GM19468 (cell line): Measurements from ENCODE around the gene CLEC18C.
"Not testable (repeated sequence)": the region's sequence is repeated elsewhere in the genome, so short reads cannot be mapped to it uniquely, and the experiment has no call there.

Experiments used
- ATAC-seq: cut with Tn5 transposase; IDR thresholded peaks from one replicate; pipeline ENCODE4 v1.9.1; 2021; ENCODE audit warnings: mild to moderate bottlenecking, moderate library complexity, moderate number of reproducible peaks; ENCODE audit not compliant: unreplicated experiment; ENCODE audit errors: extremely low read depth

CLEC18C gene

GRCh38 chr16:70204010-70204409 is 30.4 kb downstream of the CLEC18C start:
- ATAC-seq: not testable (repeated sequence)

- not testable (repeated sequence) for ATAC-seq
Measured at GRCh38 chr16:70204668-70205405, 31.2 kb downstream of the CLEC18C start.

DNA sequence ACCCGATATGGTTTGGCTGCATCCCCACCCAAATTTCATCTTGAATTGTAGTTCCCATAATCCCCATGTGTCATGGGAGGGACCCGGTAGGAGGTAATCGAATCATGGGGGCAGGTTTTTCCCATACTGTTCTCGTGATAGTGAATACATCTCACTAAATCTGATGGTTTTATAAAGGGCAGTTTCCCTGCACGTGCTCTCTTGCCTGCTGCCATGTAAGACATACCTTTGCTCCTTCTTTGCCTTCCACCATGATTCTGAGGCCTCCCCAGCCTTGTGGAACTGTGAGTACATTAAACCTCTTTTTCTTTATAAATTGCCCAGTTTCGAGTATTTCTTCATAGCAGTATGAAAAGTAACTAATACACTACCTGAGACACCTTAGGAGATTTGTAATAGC is 32.8 kb downstream of the CLEC18C start:
- not testable (repeated sequence) for ATAC-seq

DNA sequence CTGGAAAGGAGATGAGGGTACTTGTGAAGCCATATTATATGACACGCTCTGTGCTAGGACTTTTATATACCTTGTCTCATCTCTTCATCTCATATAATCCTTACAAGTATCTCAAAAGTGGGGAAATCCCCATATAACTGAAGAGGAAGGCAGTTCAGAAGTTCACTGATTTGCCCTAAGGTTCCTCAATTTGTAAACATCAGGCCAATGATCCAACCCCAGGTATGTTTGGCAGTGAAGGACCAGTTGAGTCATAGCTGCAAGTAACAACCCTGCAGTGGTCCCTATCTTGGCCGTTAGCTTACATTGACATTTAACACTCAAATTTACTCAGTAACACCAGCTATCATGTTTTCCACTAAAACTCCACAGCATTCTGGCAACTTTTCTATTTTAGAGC is 45.0 kb downstream of the CLEC18C start:
- not testable (repeated sequence) for ATAC-seq

GRCh38 chr16:70222574-70222973 is 49.0 kb downstream of the CLEC18C start:
- not testable (repeated sequence) for ATAC-seq

GRCh38 chr16:70223216-70223615 is 49.6 kb downstream of the CLEC18C start:
- not testable (repeated sequence) for ATAC-seq

DNA sequence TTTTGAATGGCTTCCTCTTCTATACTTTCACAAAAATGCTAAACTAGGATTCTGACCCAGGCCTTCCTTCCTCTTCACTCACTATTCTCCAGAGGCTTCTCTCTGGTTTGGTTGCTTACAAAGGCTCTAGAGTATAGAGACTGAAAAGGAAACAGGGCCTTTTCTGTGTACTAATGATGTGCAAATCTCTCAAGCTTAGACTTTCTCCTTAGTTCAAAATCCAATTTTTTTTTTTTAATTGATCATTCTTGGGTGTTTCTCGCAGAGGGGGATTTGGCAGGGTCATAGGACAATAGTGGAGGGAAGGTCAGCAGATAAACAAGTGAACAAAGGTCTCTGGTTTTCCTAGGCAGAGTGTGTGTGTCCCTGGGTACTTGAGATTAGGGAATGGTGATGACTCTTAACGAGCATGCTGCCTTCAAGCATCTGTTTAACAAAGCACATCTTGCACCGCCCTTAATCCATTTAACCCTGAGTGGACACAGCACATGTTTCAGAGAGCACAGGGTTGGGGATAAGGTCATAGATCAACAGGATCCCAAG is 50.5 kb downstream of the CLEC18C start:
- ATAC-seq: not testable (repeated sequence)

DNA sequence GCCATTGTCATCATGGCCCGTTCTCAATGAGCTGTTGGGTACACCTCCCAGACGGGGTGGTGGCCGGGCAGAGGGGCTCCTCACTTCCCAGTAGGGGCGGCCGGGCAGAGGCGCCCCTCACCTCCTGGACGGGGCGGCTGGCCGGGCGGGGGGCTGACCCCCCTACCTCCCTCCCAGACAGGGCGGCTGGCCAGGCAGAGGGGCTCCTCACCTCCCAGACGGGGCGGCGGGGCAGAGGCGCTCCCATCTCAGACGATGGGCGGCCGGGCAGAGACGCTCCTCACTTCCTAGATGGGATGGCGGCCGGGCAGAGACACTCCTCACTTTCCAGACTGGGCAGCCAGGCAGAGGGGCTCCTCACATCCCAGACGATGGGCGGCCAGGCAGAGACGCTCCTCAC is 51.1 kb downstream of the CLEC18C start:
- not testable (repeated sequence) for ATAC-seq

DNA sequence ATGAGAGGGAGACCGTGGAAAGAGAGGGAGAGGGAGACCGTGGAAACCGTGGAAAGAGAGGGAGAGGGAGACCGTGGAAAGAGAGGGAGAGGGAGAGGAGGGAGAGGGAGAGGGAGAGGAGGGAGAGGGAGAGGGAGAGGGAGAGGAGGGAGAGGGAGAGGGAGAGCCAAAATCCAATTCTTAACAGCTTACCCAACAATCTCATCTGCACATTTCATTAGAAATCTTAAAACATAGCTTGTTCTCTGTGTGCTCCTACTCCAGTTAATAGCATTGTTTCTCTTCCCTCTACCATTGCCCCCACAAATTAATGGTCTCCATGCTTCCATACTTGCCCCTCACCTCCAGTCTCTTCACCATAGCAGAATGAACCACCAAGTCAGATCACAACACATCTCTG is 51.8 kb downstream of the CLEC18C start:
- not testable (repeated sequence) for ATAC-seq

DNA sequence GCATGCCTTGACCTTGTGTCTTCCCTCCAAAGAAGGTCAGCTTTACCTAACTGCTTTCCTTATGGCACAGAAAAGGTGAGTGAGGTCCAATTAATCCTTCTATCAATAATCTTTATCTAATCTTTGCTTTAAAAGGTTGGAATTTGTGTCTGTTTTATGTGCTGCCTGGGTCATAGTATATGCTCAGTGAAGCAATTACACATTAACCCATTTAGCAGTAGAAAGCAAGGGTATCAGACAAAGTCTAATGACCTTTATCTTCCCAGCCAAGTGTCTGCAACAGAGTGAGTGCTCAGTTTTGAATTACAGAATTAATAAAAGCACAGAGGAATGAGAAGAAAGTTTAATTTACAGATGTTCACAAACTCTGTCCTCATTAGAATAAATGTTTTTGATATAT is 52.4 kb downstream of the CLEC18C start:
- ATAC-seq: not testable (repeated sequence)

DNA sequence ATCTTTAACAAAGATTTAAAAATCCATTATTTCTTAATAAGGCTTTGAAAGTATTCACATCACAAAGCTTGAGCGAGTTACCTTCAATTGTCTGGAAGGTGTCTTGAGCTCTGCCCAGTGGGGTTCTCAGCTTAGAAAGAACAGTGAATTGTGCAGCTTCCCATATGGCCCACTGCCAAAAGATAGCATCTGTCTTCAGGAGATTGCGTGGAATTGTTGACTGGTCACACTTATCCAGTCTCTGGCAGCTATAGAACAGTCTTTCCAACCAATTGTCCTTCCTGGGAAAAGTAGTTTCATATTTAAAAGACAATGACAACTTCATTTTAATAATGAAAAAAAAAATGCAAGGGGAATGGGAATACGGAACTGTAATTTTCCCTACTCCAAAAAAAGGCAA is 58.2 kb downstream of the CLEC18C start:
- ATAC-seq: not testable (repeated sequence)
